ENCODE data around the gene IGF1. TPM values are rescaled to one million over a fixed set of nuclear protein-coding genes. Genes with fewer than 3 reads are reported as not detected.

IGF1 gene
- total and polyA plus RNA-seq, 9 of the 15 experiments (the other 6 are each of a cell fraction or from before 2014, with no cell fraction given): 3.7 to 13.9 (median 4.5) TPM

GRCh38 chr12:102503831-102504230 lies 23.5 kb upstream of the IGF1 start:
- FAIRE-seq (no peak), ATAC-seq (no peak), DNase-seq (ENCODE audit: extremely low read depth in 1 of 4, low spot score in 3 of 4) (no peak)
- Histone ChIP-seq H3K4me3 (no peak overlapping the region), H3K9me1 (ENCODE audit: control insufficient read depth, insufficient read depth, low read length) (no peaks in the 10 kb centered on the region), H2AFZ (ENCODE audit: low read depth, low read length) (no peak overlapping the region), H3K9ac (ENCODE audit: insufficient read depth in 1 of 2, low read depth in 2 of 2, low read length in 2 of 2) (no peak overlapping the region), H3K4me2 (ENCODE audit: insufficient read depth, low read length) (no peak overlapping the region), H3K27ac (ENCODE audit: extremely low read depth, low read depth, low read length) (no peak overlapping the region), H3K79me2 (ENCODE audit: control insufficient read depth, insufficient read depth, low read length) (no peaks in the 10 kb centered on the region), H3K9me3 (replicated peaks; ENCODE audit: control insufficient read depth, insufficient read depth, low read depth, low read length) (no peaks in the 10 kb centered on the region), H3K4me1 (replicated peaks in 1 of 2; ENCODE audit: control insufficient read depth in 2 of 2, insufficient read depth in 2 of 2, low read length in 2 of 2) (no peaks in the 10 kb centered on the region), H3K27me3 (ENCODE audit: control insufficient read depth in 2 of 2, insufficient read depth in 2 of 2, low read length in 2 of 2) (no peaks in the 10 kb centered on the region), H3K36me3 (ENCODE audit: control insufficient read depth, insufficient read depth, low read length) (no peaks in the 10 kb centered on the region), H4K20me1 (replicated peaks; ENCODE audit: control insufficient read depth, insufficient read depth, low read length) (no peaks in the 10 kb centered on the region)
- POLR2A ChIA-PET: interaction anchor here (0.8 to 1.0 kb wide), 2 partner anchors 85 to 325 kb away, joined by 3 to 4 read pairs; no protein-coding TSS in a partner anchor
- BruUV-seq (replicated peaks): no TSS peak
- WGBS (ENCODE audit: insufficient coverage, low coverage, missing lambda C conversion rate): 0% methylated on average over 1 of the region's 1 CpG
- TF ChIP-seq CREBBP (IDR thresholded peaks at IDR 0.05; ENCODE audit: low read depth, low read length) (no peak), SMARCB1 (IDR thresholded peaks at IDR 0.05; ENCODE audit: insufficient read length, low read depth) (no peak), PHTF2 (CRISPR knock-in tag; IDR thresholded peaks at IDR 0.05) (no peak), KDM5B (IDR thresholded peaks at IDR 0.05; ENCODE audit: insufficient replicate concordance, low read depth, low read length) (no peak), DIDO1 (tag; IDR thresholded peaks at IDR 0.05; ENCODE audit: low read depth) (no peak), NFE2L1 (tag; IDR thresholded peaks at IDR 0.05; ENCODE audit: borderline replicate concordance, low read depth) (no peak), ZNF77 (CRISPR knock-in tag; IDR thresholded peaks at IDR 0.05) (no peak), CHCHD3 (CRISPR knock-in tag; IDR thresholded peaks at IDR 0.05) (no peak), KLF6 (CRISPR knock-in tag; IDR thresholded peaks at IDR 0.05; ENCODE audit: borderline replicate concordance) (no peak), CLOCK (CRISPR knock-in tag; IDR thresholded peaks at IDR 0.05; ENCODE audit: borderline replicate concordance) (no peak), ARID1B (IDR thresholded peaks at IDR 0.05) (no peak), FOXM1 (IDR thresholded peaks at IDR 0.05; ENCODE audit: low read depth) (no peak), FOXM1 (CRISPR knock-in tag; IDR thresholded peaks at IDR 0.05; ENCODE audit: low read depth) (no peak), CGGBP1 (CRISPR knock-in tag; IDR thresholded peaks at IDR 0.05) (no peak), ZNF274 (IDR thresholded peaks at IDR 0.05; ENCODE audit: borderline replicate concordance, low read depth, low read length) (no peak), MAFG (tag; conservative IDR thresholded peaks at IDR 0.05) (no peak), HDAC8 (tag; IDR thresholded peaks at IDR 0.05) (no peak), ZNF76 (CRISPR knock-in tag; IDR thresholded peaks at IDR 0.05; ENCODE audit: borderline replicate concordance) (no peak), TBP (optimal IDR thresholded peaks at IDR 0.05; ENCODE audit: low read depth, low read length) (no peak), NBN (IDR thresholded peaks at IDR 0.05; ENCODE audit: low read depth) (no peak), ZNF23 (CRISPR knock-in tag; IDR thresholded peaks at IDR 0.05) (no peak)
- intact Hi-C loops (cut with micrococcal nuclease) (no loop called here), in situ Hi-C loops (cut with MboI) (no loop called here)
- CTCF ChIA-PET (ENCODE audit: low intra/inter-chr PET ratio): no interaction called here

Data from K562 (cell line).